ENCODE results near the gene CD101.
A peak's percentile ranks its signal among the peaks of the same experiment; 100 is the strongest.

Gene CD101

GRCh38 chr1:116987256-116987555 is 14.4 kb upstream of the CD101 start:
- DNase-seq: no peak

GRCh38 chr1:116988248-116988647 is 13.3 kb upstream of the CD101 start:
- DNase-seq: no peak

- no peak for DNase-seq
These were observed 12.7 kb upstream of the CD101 start for GRCh38 chr1:116988908-116989307.

- no peak for DNase-seq
These were observed 11.7 kb upstream of the CD101 start for GRCh38 chr1:116989835-116990234.

- no peak for DNase-seq
These were observed 10.9 kb upstream of the CD101 start for GRCh38 chr1:116990612-116991151.

GRCh38 chr1:116991171-116991845 is 10.3 kb upstream of the CD101 start:
- no peak for DNase-seq

GRCh38 chr1:116991918-116992317 is 9.6 kb upstream of the CD101 start:
- DNase-seq: no peak

GRCh38 chr1:116993286-116993685 is 8.3 kb upstream of the CD101 start:
- DNase-seq: no peak

- DNase-seq: no peak
These were observed 7.1 kb upstream of the CD101 start for GRCh38 chr1:116994411-116994810.

- DNase-seq: no peak
These were observed 4.5 kb upstream of the CD101 start for GRCh38 chr1:116997066-116997465.

- no peak for DNase-seq
These were observed 3.9 kb upstream of the CD101 start for GRCh38 chr1:116997636-116998035.

GRCh38 chr1:116999596-116999995 is 2.0 kb upstream of the CD101 start:
- DNase-seq: no peak

GRCh38 chr1:117000142-117000541 is 1.4 kb upstream of the CD101 start:
- DNase-seq: no peak

GRCh38 chr1:117003223-117003875 is 1.8 kb downstream of the CD101 start:
- DNase-seq: no peak

GRCh38 chr1:117007719-117008013 is 6.1 kb downstream of the CD101 start:
- no peak for DNase-seq

- DNase-seq: no peak
These were observed 7.1 kb downstream of the CD101 start for GRCh38 chr1:117008656-117009055.

GRCh38 chr1:117009132-117009531 is 7.6 kb downstream of the CD101 start:
- no peak for DNase-seq

- no peak for DNase-seq
These were observed 8.9 kb downstream of the CD101 start for GRCh38 chr1:117010310-117010969.

- DNase-seq: no peak
These were observed 9.8 kb downstream of the CD101 start for GRCh38 chr1:117011334-117011733.

- DNase-seq: peak; percentile 29 to 48
These were observed 11.8 kb downstream of the CD101 start for GRCh38 chr1:117013309-117013858.

GRCh38 chr1:117014209-117014608 is 12.6 kb downstream of the CD101 start:
- no peak for DNase-seq

- no peak for DNase-seq
These were observed 14.2 kb downstream of the CD101 start for GRCh38 chr1:117015724-117016123.

GRCh38 chr1:117017062-117017461 is 15.5 kb downstream of the CD101 start:
- DNase-seq: no peak

GRCh38 chr1:117017648-117018047 is 16.1 kb downstream of the CD101 start:
- DNase-seq: no peak
